Islet precursor cell (in vitro differentiated cells): ENCODE results near the gene RGS9BP.
"Not testable (repeated sequence)": the region's sequence is repeated elsewhere in the genome, so short reads cannot be mapped to it uniquely, and the experiment has no call there.

ENCODE experiments used
- DNase-seq: peaks from one replicate; pipeline ENCODE4 v3.0.0-alpha.2; 2018

RGS9BP gene

GRCh38 chr19:32672841-32673240 is 2.8 kb upstream of the RGS9BP start:
- no peak for DNase-seq

- DNase-seq = no peak
These were observed 2.1 kb upstream of the RGS9BP start for GRCh38 chr19:32673573-32673972.

DNA sequence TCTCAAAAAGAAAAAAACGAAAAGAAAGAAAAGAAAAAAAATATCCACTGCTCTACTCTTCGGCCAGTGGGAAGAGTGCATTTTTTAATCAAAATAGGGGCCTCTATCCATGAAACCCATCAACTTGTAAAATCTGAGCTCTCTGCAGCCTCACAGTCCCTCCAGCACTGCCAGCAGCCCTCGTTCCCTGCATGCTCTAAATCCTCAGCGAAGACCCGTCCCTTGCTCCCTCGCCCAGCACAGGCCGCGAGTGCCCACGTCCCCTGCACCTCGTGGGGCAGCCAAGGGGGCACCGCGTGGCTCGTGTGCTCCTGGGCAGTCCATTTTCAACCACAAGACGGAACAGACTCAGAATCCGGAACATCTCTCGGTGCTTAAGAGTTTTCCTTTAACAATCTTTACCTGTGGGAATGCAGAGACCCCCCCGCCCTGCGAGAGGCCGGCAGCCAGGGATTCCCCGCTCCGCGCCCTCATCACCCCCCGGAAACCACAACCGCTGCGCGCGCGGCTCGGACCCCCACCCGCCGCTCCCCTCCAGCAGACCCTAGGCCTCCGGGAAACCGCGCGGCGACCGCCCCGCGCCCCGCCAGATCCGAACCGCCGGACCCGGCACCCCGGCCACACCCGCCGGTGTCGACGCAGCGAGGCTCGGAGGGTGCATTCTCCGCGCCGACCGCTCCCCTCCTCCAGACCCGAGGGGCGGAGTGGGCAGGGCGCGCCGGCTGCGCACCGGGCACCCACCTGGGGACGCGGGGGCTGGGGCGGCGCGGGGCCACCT is 1.3 kb upstream of the RGS9BP start:
- peak; percentile 56 for DNase-seq

DNA sequence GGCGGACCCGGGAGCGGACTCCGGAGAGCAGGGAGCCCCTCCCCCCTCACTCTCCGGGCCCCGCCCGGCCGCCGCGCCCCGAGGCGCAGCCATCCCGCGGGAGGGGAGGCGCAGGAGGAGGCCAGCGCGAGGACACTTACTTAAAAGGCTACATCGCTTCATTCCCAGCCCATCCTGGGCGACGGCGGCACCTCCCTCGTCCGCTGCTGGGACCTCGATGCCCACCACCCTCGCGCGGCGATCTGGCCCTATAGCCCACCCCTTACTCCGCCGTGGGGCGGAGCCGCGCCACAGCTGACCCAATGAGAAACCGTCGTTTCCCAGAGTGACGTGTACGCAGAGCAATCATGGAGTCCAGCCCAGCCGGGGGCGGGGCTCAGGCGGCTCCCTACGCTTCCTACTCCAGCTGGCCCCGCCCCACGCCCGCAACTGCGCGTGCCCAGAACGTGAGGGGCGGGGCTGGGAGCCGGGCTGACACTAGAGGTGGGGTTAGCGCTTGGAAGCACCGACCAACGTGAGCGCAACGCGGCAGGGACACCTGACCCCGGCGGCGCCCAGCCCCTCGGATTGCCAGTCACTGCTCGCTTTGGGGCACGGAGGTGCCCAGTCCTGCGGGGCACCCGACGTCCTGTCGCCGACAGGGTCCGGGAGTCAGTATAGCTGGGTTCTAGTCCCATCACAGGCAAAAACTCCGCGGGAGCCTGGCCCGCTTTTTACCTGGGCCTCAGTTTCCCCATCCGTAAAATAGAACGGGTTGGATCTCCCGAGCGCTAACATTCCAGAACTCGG is 523 bp upstream of the RGS9BP start, which contains the start of gene ANKRD27:
TSS of gene ANKRD27 (minus strand) at position 250 of the 789 bp plus-strand sequence. CDS start 16,165 bp downstream, outside the sequence.
- peak; percentile 99 for DNase-seq

DNA sequence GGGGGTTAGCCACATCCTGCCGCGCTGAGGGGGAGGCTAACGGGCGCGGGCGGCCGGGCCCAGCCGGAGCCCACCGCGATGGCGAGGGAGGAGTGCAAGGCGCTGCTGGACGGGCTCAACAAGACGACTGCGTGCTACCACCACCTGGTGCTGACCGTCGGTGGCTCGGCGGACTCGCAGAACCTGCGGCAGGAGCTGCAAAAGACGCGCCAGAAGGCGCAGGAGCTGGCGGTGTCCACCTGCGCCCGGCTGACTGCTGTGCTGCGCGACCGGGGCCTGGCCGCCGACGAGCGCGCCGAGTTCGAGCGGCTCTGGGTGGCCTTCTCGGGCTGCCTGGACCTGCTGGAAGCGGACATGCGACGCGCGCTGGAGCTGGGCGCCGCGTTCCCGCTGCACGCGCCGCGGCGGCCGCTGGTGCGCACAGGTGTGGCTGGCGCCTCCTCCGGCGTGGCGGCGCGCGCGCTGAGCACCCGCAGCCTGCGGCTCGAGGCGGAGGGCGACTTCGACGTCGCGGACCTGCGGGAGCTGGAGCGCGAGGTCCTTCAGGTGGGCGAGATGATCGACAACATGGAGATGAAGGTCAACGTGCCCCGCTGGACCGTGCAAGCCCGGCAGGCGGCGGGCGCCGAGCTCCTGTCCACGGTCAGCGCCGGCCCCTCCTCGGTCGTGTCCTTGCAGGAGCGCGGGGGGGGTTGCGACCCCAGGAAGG is 692 bp downstream of the RGS9BP start:
- peak; percentile 72 for DNase-seq

DNA sequence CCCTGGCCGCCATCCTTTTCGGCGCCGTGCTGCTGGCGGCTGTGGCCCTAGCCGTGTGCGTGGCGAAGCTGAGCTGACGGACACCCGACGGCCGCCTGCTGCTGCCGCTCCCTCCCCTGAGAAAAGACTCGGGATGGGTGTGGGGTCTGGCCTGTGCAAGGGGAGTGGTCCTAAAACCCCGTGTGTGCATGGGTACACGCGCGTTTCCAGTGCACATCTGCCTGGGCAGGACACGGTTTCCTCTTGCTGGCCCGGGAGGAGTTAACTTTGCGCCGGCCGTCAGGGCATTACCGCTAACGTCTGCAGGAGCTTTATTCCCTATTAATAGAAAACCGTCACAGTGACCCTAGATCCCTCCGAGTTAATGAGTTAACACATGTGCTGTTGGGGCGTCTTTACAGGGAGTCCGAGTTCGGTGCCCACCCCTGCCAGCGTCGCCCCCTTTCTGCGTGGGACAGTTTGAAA is 1.3 kb downstream of the RGS9BP start:
- DNase-seq = no peak

DNA sequence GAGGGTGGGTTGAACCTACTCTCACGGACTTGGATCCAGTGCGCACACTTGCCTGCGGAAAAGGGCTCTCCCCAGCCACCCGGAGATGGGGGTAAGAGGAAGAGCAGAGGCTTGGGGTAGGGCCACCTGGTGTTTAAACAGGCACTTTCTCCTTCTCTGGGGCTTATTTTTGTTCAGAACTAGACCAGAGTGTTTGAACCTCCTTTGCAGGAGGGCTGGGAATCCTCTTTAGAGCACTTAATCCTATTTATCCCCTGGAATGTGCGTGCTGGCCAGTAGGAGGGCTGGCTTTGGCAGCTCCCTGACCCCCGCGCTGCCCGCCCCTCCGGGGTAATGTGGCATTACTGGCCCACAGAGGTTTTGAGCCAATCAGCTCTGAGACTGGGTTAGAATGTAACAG is 2.0 kb downstream of the RGS9BP start:
- peak; percentile 76 for DNase-seq

DNA sequence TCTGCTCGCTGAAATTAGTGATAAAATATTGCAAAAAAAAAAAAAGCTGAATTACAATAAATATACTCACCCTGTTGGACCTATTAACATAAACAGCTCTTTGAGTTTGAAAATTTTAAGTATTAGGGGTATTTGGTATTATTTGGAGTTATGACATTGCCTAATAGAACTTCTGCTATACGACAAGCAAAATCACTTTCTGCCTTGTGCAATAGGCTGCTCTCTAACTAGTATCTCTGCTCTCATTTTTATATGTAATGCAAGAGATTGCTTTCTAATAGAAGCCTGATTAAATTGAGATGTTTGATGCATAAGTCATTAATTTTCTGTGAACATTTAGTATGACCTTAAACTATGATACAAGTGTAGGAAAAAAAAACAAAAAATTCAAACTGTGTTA is 5.3 kb downstream of the RGS9BP start:
- no peak for DNase-seq

- DNase-seq = no peak
These were observed 6.7 kb downstream of the RGS9BP start for GRCh38 chr19:32682317-32682716.

DNA sequence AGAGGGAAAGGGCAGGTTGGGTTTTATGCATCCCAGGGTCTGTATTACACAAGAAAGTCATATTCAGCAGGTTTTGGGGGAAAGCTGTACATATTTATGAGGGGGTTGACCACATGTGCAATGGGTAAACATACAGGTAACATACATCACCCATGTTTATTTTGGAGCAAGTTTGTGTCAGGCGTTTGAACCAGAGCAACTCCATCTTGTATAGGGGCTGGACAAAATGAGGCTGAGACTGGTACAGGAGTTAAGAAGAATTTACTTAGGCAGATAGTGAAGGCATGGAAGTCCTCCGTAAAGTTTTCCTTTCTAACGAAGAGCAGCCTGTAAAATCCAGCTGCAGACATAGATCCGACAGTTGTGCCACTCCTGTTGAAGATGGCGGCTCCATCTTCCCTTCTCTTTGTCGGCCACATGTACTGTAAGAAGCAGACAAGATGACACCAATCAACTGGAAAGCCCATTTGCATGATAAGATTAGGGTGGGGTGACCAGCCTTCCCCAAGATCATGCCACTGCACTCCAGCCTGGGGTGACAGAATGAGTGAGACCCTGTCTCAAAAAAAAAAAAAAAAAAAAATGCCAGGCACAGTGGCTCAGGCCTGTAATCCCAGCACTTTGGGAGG is 11.3 kb downstream of the RGS9BP start:
- DNase-seq = no peak

GRCh38 chr19:32687681-32688080 is 12.0 kb downstream of the RGS9BP start:
- DNase-seq = no peak

DNA sequence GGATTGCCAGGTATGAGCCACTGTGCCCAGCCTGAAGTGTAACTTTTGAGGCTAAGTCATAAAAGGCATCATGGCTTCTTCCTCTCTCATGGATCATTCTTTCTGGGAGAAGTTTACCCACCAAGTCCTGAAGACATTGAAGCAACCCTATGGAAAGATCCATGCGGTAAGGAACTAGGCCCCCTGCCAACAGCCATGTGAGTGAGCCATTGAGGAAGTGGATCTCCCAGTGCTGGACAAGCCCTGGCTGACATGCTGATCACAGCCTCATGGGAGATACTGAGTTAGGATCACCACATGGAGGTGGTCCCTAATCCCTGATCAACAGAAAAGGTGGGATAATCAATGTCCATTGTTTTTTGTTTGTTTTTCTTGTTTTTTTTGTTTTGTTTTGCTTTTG is 12.7 kb downstream of the RGS9BP start:
- DNase-seq = peak; percentile 11

- DNase-seq = peak; percentile 88
These were observed 15.8 kb downstream of the RGS9BP start, which contains the start of gene NUDT19 for GRCh38 chr19:32691291-32691951. Gene NUDT19, plus strand, starts transcription at chr19:32691821. Its CDS starts 140 bp downstream, at chr19:32691961.

DNA sequence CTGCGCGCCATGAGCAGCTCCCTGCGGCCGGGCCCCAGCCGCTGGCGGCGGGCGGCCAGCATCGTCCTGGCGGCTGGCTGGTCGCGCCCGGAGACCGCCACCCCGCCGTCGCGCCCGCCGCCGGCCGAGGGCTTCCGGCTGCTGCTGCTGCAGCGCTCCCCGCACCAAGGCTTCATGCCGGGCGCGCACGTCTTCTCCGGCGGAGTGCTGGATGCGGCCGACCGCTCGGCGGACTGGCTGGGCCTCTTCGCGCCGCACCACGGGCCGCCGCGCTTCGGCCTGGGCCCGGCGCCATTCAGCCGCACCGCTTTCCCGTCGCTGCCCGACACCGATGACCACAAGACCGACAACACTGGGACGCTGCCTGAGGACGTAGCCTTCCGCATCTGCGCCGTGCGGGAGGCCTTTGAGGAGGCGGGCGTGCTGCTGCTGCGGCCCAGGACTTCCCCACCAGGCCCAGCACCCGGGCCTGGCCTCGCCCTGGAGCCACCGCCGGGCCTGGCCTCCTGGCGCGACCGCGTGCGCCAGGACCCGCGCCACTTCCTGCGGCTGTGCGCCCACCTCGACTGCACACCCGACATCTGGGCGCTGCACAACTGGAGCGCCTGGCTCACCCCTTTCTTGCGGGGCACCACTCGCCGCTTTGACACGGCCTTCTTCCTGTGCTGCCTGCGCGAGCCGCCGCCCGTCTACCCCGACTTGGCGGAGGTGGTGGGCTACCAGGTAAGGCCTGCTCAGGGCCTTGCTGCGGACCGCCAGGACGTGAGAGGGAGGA is 16.5 kb downstream of the RGS9BP start:
- peak; percentile 70 for DNase-seq

- no peak for DNase-seq
These were observed 17.0 kb downstream of the RGS9BP start for GRCh38 chr19:32692727-32693061.

GRCh38 chr19:32693151-32694108 is 17.8 kb downstream of the RGS9BP start:
- DNase-seq = not testable (repeated sequence)

DNA sequence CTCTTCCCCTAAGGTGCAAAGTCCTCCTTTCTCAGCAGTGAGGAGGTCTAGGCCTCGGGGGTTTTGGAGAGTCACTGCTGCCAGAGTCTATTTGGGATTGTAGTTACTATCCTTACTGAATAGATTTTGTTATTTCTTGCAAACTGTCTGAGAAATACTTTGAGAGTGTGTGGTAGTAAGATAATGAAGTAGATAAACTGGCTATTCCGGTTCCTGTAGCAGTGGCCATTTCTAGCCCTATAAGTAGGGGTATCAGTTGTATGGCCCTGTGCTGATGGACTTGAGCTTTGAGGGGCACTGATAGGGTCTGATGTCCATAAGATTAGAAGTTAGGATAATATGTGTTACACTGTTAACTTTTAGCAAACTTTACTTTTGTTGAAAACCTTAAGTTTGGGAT is 18.7 kb downstream of the RGS9BP start:
- DNase-seq = not testable (repeated sequence)

- not testable (repeated sequence) for DNase-seq
These were observed 19.2 kb downstream of the RGS9BP start for GRCh38 chr19:32694851-32695250.

- not testable (repeated sequence) for DNase-seq
These were observed 19.9 kb downstream of the RGS9BP start for GRCh38 chr19:32695506-32695905.

GRCh38 chr19:32696771-32697170 is 21.1 kb downstream of the RGS9BP start:
- DNase-seq = not testable (repeated sequence)
